Measurements from ENCODE around the gene PACSIN2. TPM values are rescaled to one million over a fixed set of nuclear protein-coding genes. Genes with fewer than 3 reads are reported as not detected.

PACSIN2 gene
- total RNA-seq, 1 donor from 2014 or later, result 95.5 TPM

DNA sequence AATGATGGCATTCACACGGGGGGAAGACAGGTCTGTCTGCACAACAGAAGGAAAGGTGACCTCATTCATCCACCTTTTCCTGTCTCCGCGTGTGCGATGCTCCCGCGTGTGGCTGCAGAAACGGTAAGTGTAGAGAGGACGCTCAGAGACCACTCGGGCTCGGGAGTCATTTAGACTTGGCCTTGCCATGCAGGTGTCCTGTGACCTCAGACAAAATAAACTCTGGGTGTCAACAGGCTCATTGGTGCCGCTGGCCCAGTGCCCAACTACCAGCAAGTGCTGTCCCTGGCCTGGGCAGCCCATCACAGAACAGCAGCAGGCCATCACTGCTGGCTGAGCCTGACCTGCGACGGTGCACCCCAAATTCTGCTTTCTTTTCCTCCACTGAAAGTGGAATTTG, 109.7 kb downstream of the PACSIN2 start:
- Histone ChIP-seq H3K27me3 (no peaks in the 10 kb centered on the region), H3K36me3 (peaks cover 5 to 11% of the 10 kb centered on the region in 2 donors), H3K4me3 (no peak overlapping the region), H3K9me3 (no peaks in the 10 kb centered on the region), H3K4me1 (peaks cover 30 to 58% of the 10 kb centered on the region in 2 donors), H3K27ac (peak overlapping the region in 1 of 2 donors; percentile 87)
- intact Hi-C loops (cut with DNase I), result loop anchor here (5.0 kb wide), 1 partner anchor 42 kb away; no protein-coding TSS in a partner anchor
- TF ChIP-seq, protein P1, sequence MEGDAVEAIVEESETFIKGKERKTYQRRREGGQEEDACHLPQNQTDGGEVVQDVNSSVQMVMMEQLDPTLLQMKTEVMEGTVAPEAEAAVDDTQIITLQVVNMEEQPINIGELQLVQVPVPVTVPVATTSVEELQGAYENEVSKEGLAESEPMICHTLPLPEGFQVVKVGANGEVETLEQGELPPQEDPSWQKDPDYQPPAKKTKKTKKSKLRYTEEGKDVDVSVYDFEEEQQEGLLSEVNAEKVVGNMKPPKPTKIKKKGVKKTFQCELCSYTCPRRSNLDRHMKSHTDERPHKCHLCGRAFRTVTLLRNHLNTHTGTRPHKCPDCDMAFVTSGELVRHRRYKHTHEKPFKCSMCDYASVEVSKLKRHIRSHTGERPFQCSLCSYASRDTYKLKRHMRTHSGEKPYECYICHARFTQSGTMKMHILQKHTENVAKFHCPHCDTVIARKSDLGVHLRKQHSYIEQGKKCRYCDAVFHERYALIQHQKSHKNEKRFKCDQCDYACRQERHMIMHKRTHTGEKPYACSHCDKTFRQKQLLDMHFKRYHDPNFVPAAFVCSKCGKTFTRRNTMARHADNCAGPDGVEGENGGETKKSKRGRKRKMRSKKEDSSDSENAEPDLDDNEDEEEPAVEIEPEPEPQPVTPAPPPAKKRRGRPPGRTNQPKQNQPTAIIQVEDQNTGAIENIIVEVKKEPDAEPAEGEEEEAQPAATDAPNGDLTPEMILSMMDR (IDR thresholded peaks at IDR 0.05), result no peak
- no peak for DNase-seq (ENCODE audit: low spot score in 2 of 2)

DNA sequence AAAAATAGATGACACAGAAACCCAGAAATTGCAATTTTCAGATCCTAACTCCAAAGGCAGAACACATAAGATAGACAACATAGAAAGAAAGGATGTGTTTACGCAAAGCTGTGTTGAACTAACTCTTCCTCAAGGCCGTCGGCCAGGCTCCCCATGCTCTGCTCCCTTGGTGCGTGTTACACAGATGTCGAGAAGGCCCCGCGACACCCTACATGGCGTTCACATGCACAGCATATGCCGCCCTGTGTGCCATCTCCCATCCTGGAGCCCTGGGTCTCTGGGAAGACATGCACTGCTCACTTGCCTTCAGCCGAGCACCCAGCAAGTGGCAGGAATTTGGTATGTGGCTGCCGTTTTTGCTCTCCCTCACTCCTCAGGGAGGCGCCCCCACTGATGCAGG, 110.9 kb downstream of the PACSIN2 start:
- no peak for DNase-seq (ENCODE audit: low spot score in 2 of 2)
- intact Hi-C loops (cut with DNase I), result no loop called here
- Histone ChIP-seq H3K9me3 (no peaks in the 10 kb centered on the region), H3K4me3 (no peak overlapping the region), H3K36me3 (peaks cover under 1 to 11% of the 10 kb centered on the region in 2 donors), H3K27me3 (no peaks in the 10 kb centered on the region), H3K27ac (peak overlapping the region in 1 of 2 donors; percentile 12), H3K4me1 (peaks cover 29 to 55% of the 10 kb centered on the region in 2 donors)
- TF ChIP-seq, protein P1 (IDR thresholded peaks at IDR 0.05), result no peak

DNA sequence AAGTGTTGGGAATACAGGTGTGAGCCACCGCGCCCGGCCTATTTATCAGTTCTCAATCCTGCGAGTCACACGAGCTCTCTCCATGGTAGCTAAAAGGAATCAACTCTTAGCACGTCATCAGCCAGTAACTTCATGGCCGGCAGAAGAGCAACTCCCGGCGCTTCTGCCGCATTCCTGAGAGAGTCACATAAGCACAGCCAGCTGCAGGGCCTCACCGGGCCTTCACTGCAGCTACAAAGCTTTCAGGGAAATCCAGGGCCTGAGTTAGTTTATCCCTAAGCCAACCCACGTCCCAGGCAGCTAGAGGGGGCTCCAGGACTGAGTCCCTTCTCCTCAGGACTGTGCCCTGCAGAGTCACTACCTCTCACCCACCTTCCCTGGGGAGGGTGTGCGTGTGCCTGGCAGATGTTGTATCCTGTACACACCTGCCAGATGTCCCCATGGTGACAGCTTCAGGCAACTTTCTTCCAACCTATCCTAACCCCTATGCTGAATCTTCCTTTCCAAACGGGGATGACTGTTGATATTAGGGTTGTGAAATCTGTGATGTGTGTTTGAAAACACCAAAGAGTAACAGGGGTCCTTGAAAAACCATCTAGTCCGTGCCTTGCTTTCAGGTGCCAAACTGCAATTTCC, 112.0 kb downstream of the PACSIN2 start:
- H3K27me3 ChIP-seq, result no peaks in the 10 kb centered on the region
- no peak overlapping the region for H3K27ac ChIP-seq
- peaks cover 0 to 11% of the 10 kb centered on the region in 2 donors for H3K36me3 ChIP-seq
- no peak overlapping the region for H3K4me3 ChIP-seq
- peaks cover 18 to 45% of the 10 kb centered on the region in 2 donors for H3K4me1 ChIP-seq
- intact Hi-C loops (cut with DNase I), result no loop called here
- TF ChIP-seq, protein P1 (IDR thresholded peaks at IDR 0.05), result no peak
- no peaks in the 10 kb centered on the region for H3K9me3 ChIP-seq
- DNase-seq (ENCODE audit: low spot score in 2 of 2), result no peak

DNA sequence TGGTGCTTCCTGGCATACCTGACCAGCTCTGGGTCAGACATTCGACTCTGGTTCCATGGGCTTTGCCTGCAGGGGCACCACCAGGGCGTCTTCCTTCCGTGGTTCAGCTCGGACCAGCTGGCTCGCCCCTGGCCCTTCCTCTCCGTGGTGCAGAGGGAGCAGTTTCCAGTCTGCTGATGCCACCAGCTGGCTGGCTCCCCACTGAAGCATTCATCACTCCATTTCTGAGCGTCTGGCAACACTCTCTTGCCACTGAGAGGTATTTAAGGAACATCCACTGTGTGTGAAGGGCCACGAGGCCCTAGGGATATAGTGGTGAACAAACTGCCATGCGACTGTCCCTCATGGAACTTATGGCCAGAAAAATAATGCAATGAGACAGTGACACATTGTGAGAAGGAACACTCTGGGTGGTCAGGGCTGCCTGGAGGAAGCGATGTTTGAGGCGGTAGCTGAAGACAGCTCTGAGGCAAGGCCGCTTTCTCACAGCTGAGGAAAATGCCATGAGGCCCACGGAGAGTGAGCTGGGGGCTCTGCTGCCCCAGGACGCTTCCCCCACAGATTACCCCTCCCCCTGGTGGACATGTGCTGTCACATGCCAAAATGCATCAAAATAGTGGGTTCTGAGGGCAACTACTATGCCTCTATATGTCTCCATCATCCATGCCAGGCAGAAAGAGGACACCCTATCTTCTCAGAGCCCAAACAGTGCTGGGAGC, 113.0 kb downstream of the PACSIN2 start:
- intact Hi-C loops (cut with DNase I), result no loop called here
- DNase-seq (ENCODE audit: low spot score in 2 of 2), result no peak
- peaks cover 0 to 5% of the 10 kb centered on the region in 2 donors for H3K36me3 ChIP-seq
- peaks cover 14 to 34% of the 10 kb centered on the region in 2 donors for H3K4me1 ChIP-seq
- no peak overlapping the region for H3K27ac ChIP-seq
- TF ChIP-seq, protein P1 (IDR thresholded peaks at IDR 0.05), result no peak
- no peaks in the 10 kb centered on the region for H3K27me3 ChIP-seq
- H3K4me3 ChIP-seq, result no peak overlapping the region
- H3K9me3 ChIP-seq, result no peaks in the 10 kb centered on the region

DNA sequence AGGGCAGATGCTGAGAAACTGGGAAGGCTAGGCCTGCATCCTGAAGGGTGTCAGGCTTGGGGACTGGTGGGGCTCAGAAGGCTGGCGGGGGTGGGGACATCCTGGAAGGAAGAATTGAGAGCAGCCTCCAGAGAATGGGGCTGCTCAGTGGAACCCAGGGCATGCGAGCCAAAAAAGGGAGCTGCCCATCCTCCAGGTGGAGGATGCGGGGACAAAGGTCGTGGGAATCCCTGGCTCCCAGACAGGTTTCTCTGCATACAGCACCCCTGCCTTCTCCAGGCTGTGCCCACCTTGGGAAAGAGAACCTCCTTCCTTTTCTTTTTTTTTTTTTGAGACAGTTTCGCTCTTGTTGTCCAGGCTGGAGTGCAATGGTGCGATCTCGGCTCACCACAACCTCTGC, 117.0 kb downstream of the PACSIN2 start:
- DNase-seq (ENCODE audit: low spot score in 2 of 2), result no peak
- H3K4me1 ChIP-seq, result peaks cover 2 to 25% of the 10 kb centered on the region in 2 donors

More for the DNA sequence above, 117.0 kb downstream of the PACSIN2 start:
- H3K27ac ChIP-seq, result no peak overlapping the region
- intact Hi-C loops (cut with DNase I), result no loop called here
- no peaks in the 10 kb centered on the region for H3K27me3 ChIP-seq
- H3K9me3 ChIP-seq, result no peaks in the 10 kb centered on the region
- peaks cover 7 to 9% of the 10 kb centered on the region in 2 donors for H3K36me3 ChIP-seq
- H3K4me3 ChIP-seq, result no peak overlapping the region
- TF ChIP-seq, protein P1 (IDR thresholded peaks at IDR 0.05), result no peak

All from ascending aorta (tissue), 2 donors.